Measurements from ENCODE around the gene TSPY9. TPM values are rescaled to one million over a fixed set of nuclear protein-coding genes. Genes with fewer than 3 reads are reported as not detected.
"Not testable (repeated sequence)": the region's sequence is repeated elsewhere in the genome, so short reads cannot be mapped to it uniquely, and the experiment has no call there.

TSPY9 gene
- not detected for total RNA-seq (2021; ENCODE audit: unreplicated experiment)
- not detected for polyA plus RNA-seq (2012; ENCODE audit: insufficient read length)
- Bru-seq, nascent RNA, result not detected
- not detected for BruChase-seq, experiment 1, labeled RNA remaining after a 2-hour chase
- not detected for BruChase-seq, experiment 2, labeled RNA remaining after a 6-hour chase
- long read RNA-seq, result 0 reads

GRCh38 chrY:9486967-9487366 lies at the start of gene TSPY9:
TSS of gene TSPY9 (plus strand) at chrY:9487267. CDS start at chrY:9487313, 46 bp downstream.
- H3K4me3 ChIP-seq (ENCODE audit: low read depth in 2 of 2, low read length in 2 of 2); POLR2A ChIA-PET; ATAC-seq; H3K27me3 ChIP-seq (ENCODE audit: control insufficient read depth, insufficient read depth, low read length); BruUV-seq (replicated peaks); intact Hi-C loops (cut with micrococcal nuclease; ENCODE audit: unreplicated experiment); H3K36me3 ChIP-seq (ENCODE audit: control insufficient read depth, insufficient read depth, low read length); H3K9me3 ChIP-seq (ENCODE audit: control insufficient read depth, insufficient read depth, low read depth, low read length); DNase-seq (ENCODE audit: low read depth, low spot score); H3K27ac ChIP-seq (ENCODE audit: low read length); CTCF ChIA-PET; in situ Hi-C loops (cut with HindIII; ENCODE audit: low pct_unique_long_range_greater_than_20kb, low sequenced_read_pairs); H3K4me1 ChIP-seq (ENCODE audit: control insufficient read depth, insufficient read depth, low read length): not testable (repeated sequence)

- H3K9me3 ChIP-seq (ENCODE audit: control insufficient read depth, insufficient read depth, low read depth, low read length); CTCF ChIA-PET; H3K27ac ChIP-seq (ENCODE audit: low read length); ATAC-seq; DNase-seq (ENCODE audit: low read depth, low spot score); intact Hi-C loops (cut with micrococcal nuclease; ENCODE audit: unreplicated experiment); BruUV-seq (replicated peaks); H3K27me3 ChIP-seq (ENCODE audit: control insufficient read depth, insufficient read depth, low read length); in situ Hi-C loops (cut with HindIII; ENCODE audit: low pct_unique_long_range_greater_than_20kb, low sequenced_read_pairs); POLR2A ChIA-PET; H3K4me1 ChIP-seq (ENCODE audit: control insufficient read depth, insufficient read depth, low read length); H3K4me3 ChIP-seq (ENCODE audit: low read depth in 2 of 2, low read length in 2 of 2); H3K36me3 ChIP-seq (ENCODE audit: control insufficient read depth, insufficient read depth, low read length): not testable (repeated sequence)
Observed at GRCh38 chrY:9466655-9467054, 20.4 kb upstream of the TSPY9 start, which contains the start of gene TSPY1. TSS of gene TSPY1 (plus strand) at chrY:9466955. CDS start at chrY:9467001, 46 bp downstream.

GRCh38 chrY:9504396-9504795 lies 17.3 kb downstream of the TSPY9 start:
- H3K4me3 ChIP-seq (ENCODE audit: low read depth in 2 of 2, low read length in 2 of 2); intact Hi-C loops (cut with micrococcal nuclease; ENCODE audit: unreplicated experiment); ATAC-seq; CTCF ChIA-PET; in situ Hi-C loops (cut with HindIII; ENCODE audit: low pct_unique_long_range_greater_than_20kb, low sequenced_read_pairs); BruUV-seq (replicated peaks); H3K4me1 ChIP-seq (ENCODE audit: control insufficient read depth, insufficient read depth, low read length); H3K27me3 ChIP-seq (ENCODE audit: control insufficient read depth, insufficient read depth, low read length); H3K9me3 ChIP-seq (ENCODE audit: control insufficient read depth, insufficient read depth, low read depth, low read length); POLR2A ChIA-PET; H3K27ac ChIP-seq (ENCODE audit: low read length); H3K36me3 ChIP-seq (ENCODE audit: control insufficient read depth, insufficient read depth, low read length); DNase-seq (ENCODE audit: low read depth, low spot score): not testable (repeated sequence)

- H3K9me3 ChIP-seq (ENCODE audit: control insufficient read depth, insufficient read depth, low read depth, low read length); POLR2A ChIA-PET; H3K4me3 ChIP-seq (ENCODE audit: low read depth in 2 of 2, low read length in 2 of 2); intact Hi-C loops (cut with micrococcal nuclease; ENCODE audit: unreplicated experiment); in situ Hi-C loops (cut with HindIII; ENCODE audit: low pct_unique_long_range_greater_than_20kb, low sequenced_read_pairs); H3K27me3 ChIP-seq (ENCODE audit: control insufficient read depth, insufficient read depth, low read length); H3K4me1 ChIP-seq (ENCODE audit: control insufficient read depth, insufficient read depth, low read length); ATAC-seq; BruUV-seq (replicated peaks); DNase-seq (ENCODE audit: low read depth, low spot score); H3K27ac ChIP-seq (ENCODE audit: low read length); H3K36me3 ChIP-seq (ENCODE audit: control insufficient read depth, insufficient read depth, low read length); CTCF ChIA-PET: not testable (repeated sequence)
Observed at GRCh38 chrY:9516287-9516686, 29.2 kb downstream of the TSPY9 start.

GRCh38 chrY:9527580-9527979 lies 40.5 kb downstream of the TSPY9 start, which contains the start of gene TSPY10:
TSS of gene TSPY10 (plus strand) at chrY:9527880. CDS start at chrY:9527926, 46 bp downstream.
- POLR2A ChIA-PET; in situ Hi-C loops (cut with HindIII; ENCODE audit: low pct_unique_long_range_greater_than_20kb, low sequenced_read_pairs); H3K27ac ChIP-seq (ENCODE audit: low read length); H3K27me3 ChIP-seq (ENCODE audit: control insufficient read depth, insufficient read depth, low read length); DNase-seq (ENCODE audit: low read depth, low spot score); H3K9me3 ChIP-seq (ENCODE audit: control insufficient read depth, insufficient read depth, low read depth, low read length); CTCF ChIA-PET; intact Hi-C loops (cut with micrococcal nuclease; ENCODE audit: unreplicated experiment); BruUV-seq (replicated peaks); H3K4me3 ChIP-seq (ENCODE audit: low read depth in 2 of 2, low read length in 2 of 2); H3K4me1 ChIP-seq (ENCODE audit: control insufficient read depth, insufficient read depth, low read length); H3K36me3 ChIP-seq (ENCODE audit: control insufficient read depth, insufficient read depth, low read length); ATAC-seq: not testable (repeated sequence)

Other genes starting within 250 kb of the TSPY9 start
- gene TSPY4, start 149.8 kb upstream of the TSPY9 start, total RNA-seq (2021; ENCODE audit: unreplicated experiment), result not detected
- gene TSPY8, start 129.5 kb upstream of the TSPY9 start, total RNA-seq (2021; ENCODE audit: unreplicated experiment), result not detected
- gene TSPY3, start 88.8 kb upstream of the TSPY9 start, total RNA-seq (2021; ENCODE audit: unreplicated experiment), result not detected
- gene TSPY1, start 20.3 kb upstream of the TSPY9 start, total RNA-seq (2021; ENCODE audit: unreplicated experiment), result not detected
- not detected for gene TSPY10, start 40.6 kb downstream of the TSPY9 start, total RNA-seq (2021; ENCODE audit: unreplicated experiment)

Data from Panc1 (cell line).